Caco-2 (cell line): ENCODE data around the gene XPR1. TPM values are rescaled to one million over a fixed set of nuclear protein-coding genes. Genes with fewer than 3 reads are reported as not detected.

Experiments used
- BruUV-seq: library from RNA; stranded (reverse); fragments of 400-500 nt; replicated peaks from 2 replicates; lab custom pipeline; 2021; lab: Mats Ljungman, UMichigan
- CTCF ChIA-PET: fragments of 300-600 bp; sonication (Branson Sonifier 250); formaldehyde crosslinking; loops from one replicate; lab custom pipeline; 2022; ENCODE audit warnings: antibody characterized with exemption; lab: Charles Lee
- POLR2A ChIA-PET: fragments of 300-600 bp; sonication (Branson Sonifier 250); formaldehyde crosslinking; loops from one replicate; lab custom pipeline; 2022; ENCODE audit warnings: antibody characterized with exemption; lab: Charles Lee
- DNase-seq, 2 experiments: peaks; one replicate each; pipeline versions ENCODE4 v3.0.0 to v3.0.0-alpha.2; 2020 to 2022
- H3K27me3 ChIP-seq: replicated peaks from 2 replicates; pipeline ENCODE4 v1.6.0; 2011; ENCODE audit warnings: low read length; ENCODE audit not compliant: control insufficient read depth, insufficient read depth
- H3K36me3 ChIP-seq: 2 replicates; pipeline ENCODE4 v1.5.1; 2011; ENCODE audit warnings: low read length; ENCODE audit not compliant: control insufficient read depth, insufficient read depth
- H3K4me1 ChIP-seq: fragments of 250-450 bp; sonication (Bioruptor Pico); 2 replicates; pipeline ENCODE4 v1.5.1; 2020; ENCODE audit warnings: mild to moderate bottlenecking
- H3K4me3 ChIP-seq: 2 replicates; pipeline ENCODE4 v1.5.1; 2011; ENCODE audit warnings: low read depth, mild to moderate bottlenecking, control low read depth, low read length
- H3K9me3 ChIP-seq: fragments of 250-450 bp; sonication (Bioruptor Pico); 2 replicates; pipeline ENCODE4 v1.5.1; 2020; ENCODE audit warnings: mild to moderate bottlenecking, moderate library complexity
- H3K27ac Mint-ChIP-seq: one replicate; pipeline ENCODE4 v1.8.0; 2022; ENCODE audit warnings: mixed read lengths; ENCODE audit not compliant: unreplicated experiment
- H3K27me3 Mint-ChIP-seq: one replicate; pipeline ENCODE4 v1.8.0; 2022; ENCODE audit warnings: mixed read lengths; ENCODE audit not compliant: insufficient read depth, unreplicated experiment
- H3K36me3 Mint-ChIP-seq: one replicate; pipeline ENCODE4 v1.8.0; 2022; ENCODE audit warnings: mild to moderate bottlenecking, mixed read lengths; ENCODE audit not compliant: insufficient read depth, unreplicated experiment
- H3K4me1 Mint-ChIP-seq: one replicate; pipeline ENCODE4 v1.8.0; 2022; ENCODE audit warnings: low read depth, mixed read lengths; ENCODE audit not compliant: unreplicated experiment
- H3K4me3 Mint-ChIP-seq: one replicate; pipeline ENCODE4 v1.8.0; 2022; ENCODE audit warnings: mild to moderate bottlenecking, moderate library complexity, mixed read lengths; ENCODE audit not compliant: unreplicated experiment
- H3K9me3 Mint-ChIP-seq: one replicate; pipeline ENCODE4 v1.8.0; 2022; ENCODE audit warnings: mixed read lengths; ENCODE audit not compliant: unreplicated experiment
- intact Hi-C: fragments of 100-400 bp; cut with micrococcal nuclease; formaldehyde crosslinking; loops from one replicate; pipeline ENCODE4 v1.10.0; 2022; ENCODE audit not compliant: unreplicated experiment
- total RNA-seq: library from RNA; stranded (reverse); gene quantifications from 2 replicates; pipeline ENCODE4 v1.2.3, GENCODE V29; 2022
- TF ChIP-seq, protein P1 (sequence below), 2 experiments: fragments of 200-600 bp in 1 of 2; IDR thresholded peaks; 1 replicate in 1 of 2; 2 replicates in 1 of 2; pipeline versions ENCODE4 v1.5.1 to v1.8.0; 2011 to 2022; ENCODE audit warnings: antibody characterized with exemption in 1 of 2, control low read depth in 1 of 2, inconsistent platforms in 1 of 2, low read depth in 1 of 2, low read length in 1 of 2, mild to moderate bottlenecking in 1 of 2, moderate library complexity in 1 of 2; ENCODE audit not compliant: insufficient read depth in 1 of 2, severe bottlenecking in 1 of 2, unreplicated experiment in 1 of 2

Gene XPR1
- total RNA-seq, 1 experiment from 2014 or later = 34.4 TPM

DNA sequence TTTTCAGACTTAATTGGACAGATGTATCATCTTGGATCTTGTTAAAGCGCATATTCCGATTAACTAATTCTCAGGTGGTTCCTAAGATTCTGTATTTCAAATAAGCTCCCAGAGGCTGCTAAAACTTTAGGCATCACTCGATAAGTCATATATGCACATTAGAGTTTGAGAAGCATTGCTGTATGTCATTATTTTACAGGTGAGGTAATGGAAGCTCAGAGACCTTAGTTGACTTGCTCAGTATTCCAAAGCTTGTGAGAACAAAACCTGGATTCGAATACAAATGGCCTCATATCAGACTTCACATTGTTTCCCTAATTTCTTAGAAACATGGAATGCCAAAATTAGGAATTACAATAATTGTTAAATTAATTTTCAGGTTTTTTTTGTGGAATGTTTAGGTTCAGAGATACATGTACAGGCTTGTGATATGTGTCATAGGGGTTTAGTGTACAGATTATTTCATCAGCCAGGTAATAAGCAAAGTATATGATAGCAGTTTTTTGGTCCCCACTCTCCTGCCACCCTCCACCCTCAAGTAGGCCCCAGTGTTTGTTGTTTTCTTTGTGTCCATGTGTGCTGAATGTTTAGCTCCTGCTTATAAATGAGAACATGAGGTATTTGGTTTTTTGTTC, 96.8 kb downstream of the XPR1 start:
- Mint-ChIP-seq H3K27ac (peak overlapping the region; percentile 90), H3K4me3 (no peak overlapping the region), H3K4me1 (peaks cover 7% of the 10 kb centered on the region), H3K36me3 (peaks cover 35% of the 10 kb centered on the region), H3K9me3 (peaks cover 48% of the 10 kb centered on the region), H3K27me3 (no peaks in the 10 kb centered on the region)
- ChIA-PET POLR2A (no interaction called here), CTCF (no interaction called here)
- intact Hi-C loops = loop anchor here (1.0 kb wide), 1 partner anchor 88 kb away; no protein-coding TSS in a partner anchor
- BruUV-seq = no TSS peak
- Histone ChIP-seq H3K36me3 (no peaks in the 10 kb centered on the region), H3K27me3 (no peaks in the 10 kb centered on the region), H3K9me3 (peaks cover 18% of the 10 kb centered on the region), H3K4me3 (no peak overlapping the region), H3K4me1 (peaks cover 17% of the 10 kb centered on the region)
- DNase-seq = no peak
- TF ChIP-seq, protein P1, sequence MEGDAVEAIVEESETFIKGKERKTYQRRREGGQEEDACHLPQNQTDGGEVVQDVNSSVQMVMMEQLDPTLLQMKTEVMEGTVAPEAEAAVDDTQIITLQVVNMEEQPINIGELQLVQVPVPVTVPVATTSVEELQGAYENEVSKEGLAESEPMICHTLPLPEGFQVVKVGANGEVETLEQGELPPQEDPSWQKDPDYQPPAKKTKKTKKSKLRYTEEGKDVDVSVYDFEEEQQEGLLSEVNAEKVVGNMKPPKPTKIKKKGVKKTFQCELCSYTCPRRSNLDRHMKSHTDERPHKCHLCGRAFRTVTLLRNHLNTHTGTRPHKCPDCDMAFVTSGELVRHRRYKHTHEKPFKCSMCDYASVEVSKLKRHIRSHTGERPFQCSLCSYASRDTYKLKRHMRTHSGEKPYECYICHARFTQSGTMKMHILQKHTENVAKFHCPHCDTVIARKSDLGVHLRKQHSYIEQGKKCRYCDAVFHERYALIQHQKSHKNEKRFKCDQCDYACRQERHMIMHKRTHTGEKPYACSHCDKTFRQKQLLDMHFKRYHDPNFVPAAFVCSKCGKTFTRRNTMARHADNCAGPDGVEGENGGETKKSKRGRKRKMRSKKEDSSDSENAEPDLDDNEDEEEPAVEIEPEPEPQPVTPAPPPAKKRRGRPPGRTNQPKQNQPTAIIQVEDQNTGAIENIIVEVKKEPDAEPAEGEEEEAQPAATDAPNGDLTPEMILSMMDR (IDR thresholded peaks at IDR 0.05; ENCODE audit: insufficient read depth in 1 of 2, low read depth in 1 of 2, low read length in 1 of 2, severe bottlenecking in 1 of 2, unreplicated experiment in 1 of 2) = no peak

DNA sequence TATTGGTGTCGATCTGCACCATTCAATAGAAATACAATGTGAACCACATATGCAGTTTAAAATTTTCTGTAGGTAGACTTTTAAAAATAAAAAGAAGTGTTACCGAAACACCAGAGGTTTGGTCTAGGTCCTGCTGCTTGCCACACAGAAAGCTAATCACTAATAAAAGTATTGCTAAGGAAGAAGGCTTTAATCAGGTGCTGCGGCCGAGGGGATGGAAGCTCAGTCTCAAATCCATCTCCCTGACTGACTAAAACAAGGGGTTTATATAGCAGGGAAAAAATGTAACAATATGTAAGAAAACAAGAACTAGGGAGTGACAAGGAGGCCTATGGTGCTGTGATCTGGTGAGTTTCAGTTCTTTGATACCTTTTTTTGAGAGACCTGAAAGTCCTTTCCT, 99.3 kb downstream of the XPR1 start:
- Mint-ChIP-seq H3K27ac (no peak overlapping the region), H3K36me3 (peaks cover 35% of the 10 kb centered on the region), H3K27me3 (no peaks in the 10 kb centered on the region), H3K4me1 (peaks cover 7% of the 10 kb centered on the region), H3K9me3 (peaks cover 70% of the 10 kb centered on the region), H3K4me3 (no peak overlapping the region)
- TF ChIP-seq, protein P1 (IDR thresholded peaks at IDR 0.05; ENCODE audit: insufficient read depth in 1 of 2, low read depth in 1 of 2, low read length in 1 of 2, severe bottlenecking in 1 of 2, unreplicated experiment in 1 of 2) = no peak
- no peaks in the 10 kb centered on the region for H3K27me3 ChIP-seq
- intact Hi-C loops = no loop called here
- no peaks in the 10 kb centered on the region for H3K36me3 ChIP-seq
- no TSS peak for BruUV-seq
- H3K4me3 ChIP-seq = no peak overlapping the region
- POLR2A ChIA-PET = no interaction called here
- peaks cover 21% of the 10 kb centered on the region for H3K9me3 ChIP-seq
- no peak for DNase-seq
- peaks cover 17% of the 10 kb centered on the region for H3K4me1 ChIP-seq
- CTCF ChIA-PET = no interaction called here

DNA sequence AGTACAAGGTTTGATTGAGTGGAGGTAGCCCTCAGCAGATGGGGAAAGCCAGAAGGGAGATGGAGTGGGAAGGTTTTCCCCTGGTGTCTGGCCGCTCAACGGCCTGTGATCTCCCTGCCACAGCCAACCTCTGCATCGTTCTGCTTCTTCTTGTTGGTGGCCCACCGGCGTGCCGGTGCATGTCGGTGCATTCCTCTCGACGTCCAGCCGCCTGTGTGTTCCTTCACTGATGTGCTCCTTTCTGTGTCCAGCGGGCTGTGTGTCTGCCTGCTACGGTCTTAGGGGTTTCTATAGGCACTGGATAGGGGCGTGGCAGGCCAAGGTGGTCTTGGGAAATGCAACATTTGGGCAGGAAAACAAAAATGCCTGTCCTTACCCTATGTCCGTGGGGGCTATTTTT, 101.0 kb downstream of the XPR1 start:
- DNase-seq = no peak
- Mint-ChIP-seq H3K27ac (no peak overlapping the region), H3K9me3 (peaks cover 70% of the 10 kb centered on the region), H3K36me3 (peaks cover 23% of the 10 kb centered on the region), H3K27me3 (no peaks in the 10 kb centered on the region), H3K4me1 (peaks cover 5% of the 10 kb centered on the region), H3K4me3 (no peak overlapping the region)
- Histone ChIP-seq H3K4me3 (no peak overlapping the region), H3K4me1 (peaks cover 8% of the 10 kb centered on the region), H3K27me3 (no peaks in the 10 kb centered on the region), H3K36me3 (no peaks in the 10 kb centered on the region), H3K9me3 (peaks cover 21% of the 10 kb centered on the region; the same call in 1 of the 2 replicates)
- BruUV-seq = no TSS peak
- intact Hi-C loops = no loop called here
- CTCF ChIA-PET = no interaction called here
- POLR2A ChIA-PET = no interaction called here
- TF ChIP-seq, protein P1 (IDR thresholded peaks at IDR 0.05; ENCODE audit: insufficient read depth in 1 of 2, low read depth in 1 of 2, low read length in 1 of 2, severe bottlenecking in 1 of 2, unreplicated experiment in 1 of 2) = no peak
